GM19452 (cell line): ENCODE data around the gene COQ9.
A peak's percentile ranks its signal among the peaks of the same experiment; 100 is the strongest.

Experiments used
- ATAC-seq: cut with Tn5 transposase; IDR thresholded peaks from one replicate; pipeline ENCODE4 v1.9.1; 2021; ENCODE audit not compliant: unreplicated experiment

Gene COQ9

DNA sequence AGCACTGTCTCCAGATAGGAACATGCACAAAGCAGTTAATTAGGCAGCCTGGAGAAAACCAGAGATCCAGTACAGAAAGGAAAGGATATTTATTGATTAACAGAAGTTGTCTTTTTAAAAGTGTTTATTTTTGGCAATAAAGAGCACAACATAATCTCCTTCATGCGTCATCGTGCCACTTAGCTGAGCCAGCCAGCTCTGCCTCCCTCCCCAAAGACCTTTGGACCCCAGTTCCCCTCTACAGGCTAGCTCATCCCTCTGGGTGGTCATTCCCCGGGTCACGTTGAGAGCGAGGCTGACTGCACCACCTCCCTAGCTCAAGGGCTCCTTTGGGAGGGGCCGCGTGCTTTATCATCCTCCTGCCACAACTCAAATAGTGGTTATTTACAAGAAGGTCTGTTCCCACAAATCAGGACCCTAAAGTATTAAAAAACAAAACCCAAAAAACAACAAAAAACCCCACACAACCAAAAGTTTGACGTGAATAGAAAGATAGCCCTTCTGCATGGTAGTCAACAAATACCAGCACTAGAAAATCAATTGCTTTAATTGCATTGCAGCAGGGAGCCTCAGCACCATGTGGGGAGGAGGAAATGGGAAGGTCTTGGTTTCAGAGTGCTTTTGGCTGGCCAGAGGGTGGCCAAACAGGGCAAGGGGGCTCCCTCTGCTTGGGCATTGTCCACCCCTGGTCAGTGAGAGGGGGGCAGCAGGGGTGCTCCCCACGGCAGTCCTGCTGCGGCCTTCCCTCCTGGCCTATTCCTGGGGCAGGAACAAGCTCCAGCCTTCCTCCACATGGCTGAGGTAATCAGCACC is 24.8 kb downstream of the COQ9 start:
- ATAC-seq = no peak

DNA sequence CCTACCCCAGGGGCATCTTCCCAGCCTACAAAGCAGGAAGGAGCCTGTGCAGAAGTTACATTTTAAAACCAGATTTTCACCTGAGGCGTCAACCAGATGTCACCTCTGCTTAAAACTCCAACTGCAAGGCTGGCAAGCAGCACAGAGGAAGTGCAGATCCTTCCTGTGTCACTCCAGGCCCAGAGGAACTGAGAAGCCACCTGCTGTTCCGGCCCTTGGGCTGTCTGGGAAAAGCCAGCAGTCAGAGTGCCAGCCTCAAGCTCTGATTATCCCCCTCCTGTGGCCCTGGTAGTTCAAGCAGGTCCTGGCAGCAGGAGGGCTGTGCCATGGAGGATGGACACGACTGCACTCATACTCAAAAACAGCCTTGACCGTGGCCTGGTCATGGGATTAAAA is 25.4 kb downstream of the COQ9 start:
- no peak for ATAC-seq

DNA sequence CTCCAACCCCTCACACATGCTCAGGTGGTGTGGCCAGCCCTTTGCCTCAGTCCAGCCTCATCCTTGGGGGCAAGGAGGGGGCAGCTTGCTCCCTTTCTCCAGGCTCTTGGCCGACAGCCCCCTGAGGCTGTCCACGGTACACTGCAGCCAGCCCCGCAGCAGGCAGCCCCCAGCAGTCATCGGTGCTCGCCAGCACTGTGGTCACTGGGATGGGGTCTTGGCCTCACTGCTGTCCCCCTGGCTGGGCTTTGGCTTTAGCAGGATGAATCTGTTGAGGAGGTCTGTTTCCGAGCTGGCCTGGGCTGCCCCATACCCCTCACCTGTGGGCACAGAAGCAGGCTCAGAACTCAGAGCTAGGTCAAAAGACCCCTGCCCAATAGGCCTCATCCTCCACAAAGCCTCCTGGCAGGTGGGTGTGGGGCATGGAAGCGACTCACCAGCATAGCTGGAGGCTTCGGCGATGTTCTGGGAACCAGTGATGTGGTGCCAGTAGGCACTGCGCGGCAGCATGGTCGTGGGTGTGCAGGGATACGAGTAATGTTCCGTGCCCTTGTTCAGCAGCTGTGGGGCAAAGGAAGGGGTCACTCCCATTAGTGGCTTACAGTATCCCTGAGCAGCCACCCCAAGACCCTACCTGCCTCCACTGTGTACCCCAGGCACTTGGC is 26.0 kb downstream of the COQ9 start:
- ATAC-seq = no peak

DNA sequence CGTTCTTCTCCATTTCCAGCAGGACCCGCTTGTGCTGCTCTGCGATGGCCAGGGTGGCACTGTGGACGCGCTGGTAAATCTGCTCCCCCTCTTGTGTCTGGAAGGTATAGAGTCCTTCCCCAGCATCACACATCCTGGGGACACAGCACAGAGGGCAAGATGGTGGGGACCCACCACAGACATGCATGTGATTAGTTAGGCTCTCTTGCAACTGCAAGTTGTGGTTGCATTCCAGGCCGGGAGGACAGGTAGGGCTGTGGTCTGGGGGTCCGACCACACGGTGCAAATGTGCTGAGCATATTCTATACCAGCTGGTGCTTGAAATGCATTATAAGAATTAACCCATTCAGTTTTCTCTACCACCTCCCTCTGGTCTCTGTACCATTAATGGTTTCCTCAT is 26.6 kb downstream of the COQ9 start:
- ATAC-seq = no peak

DNA sequence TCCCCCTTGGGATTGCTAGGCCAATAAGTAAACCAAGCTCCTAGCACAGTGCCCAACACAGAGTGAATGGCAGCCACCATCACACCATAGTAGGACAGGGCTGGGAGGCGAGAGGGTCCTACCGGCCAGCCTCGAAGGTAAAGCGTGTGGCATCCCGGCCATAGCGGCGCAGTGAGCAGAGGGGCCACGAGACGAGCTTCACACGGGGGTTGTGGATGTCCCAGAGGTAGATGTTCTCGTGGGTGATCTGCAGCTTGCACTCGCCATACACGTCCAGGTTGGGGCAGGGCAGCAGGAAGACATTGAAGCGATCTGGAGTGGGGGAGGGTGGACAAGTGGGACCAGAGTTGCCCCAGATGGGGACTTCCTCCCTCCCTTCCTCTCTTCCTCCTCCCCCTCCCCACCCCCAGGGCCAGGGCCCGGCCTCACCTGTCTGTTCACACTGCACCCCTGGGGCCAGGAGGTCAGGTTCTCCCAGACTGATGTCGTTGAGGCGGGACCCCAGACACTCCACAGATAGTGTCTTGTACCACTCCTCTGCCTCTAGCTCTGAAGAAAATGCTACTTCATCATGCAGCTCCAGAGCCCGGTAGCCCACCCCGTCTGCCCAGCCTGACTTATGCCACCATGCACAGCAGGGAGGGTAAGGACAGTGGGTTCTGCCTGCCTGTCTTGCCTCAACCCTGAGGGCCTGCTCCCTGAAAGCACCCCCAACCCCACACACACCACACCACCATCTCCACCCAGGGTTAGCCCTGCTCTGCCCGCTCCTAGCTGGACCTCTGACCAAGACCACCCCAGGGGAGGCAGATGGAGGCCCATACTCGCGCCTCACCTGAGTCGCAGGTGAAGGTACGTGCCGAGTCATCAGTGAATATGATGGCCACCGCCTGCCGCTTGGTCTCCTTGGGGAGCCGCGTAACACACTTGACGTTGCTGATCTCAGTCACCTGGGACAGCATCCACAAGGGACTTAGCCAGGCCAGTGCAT is 27.7 kb downstream of the COQ9 start:
- no peak for ATAC-seq

DNA sequence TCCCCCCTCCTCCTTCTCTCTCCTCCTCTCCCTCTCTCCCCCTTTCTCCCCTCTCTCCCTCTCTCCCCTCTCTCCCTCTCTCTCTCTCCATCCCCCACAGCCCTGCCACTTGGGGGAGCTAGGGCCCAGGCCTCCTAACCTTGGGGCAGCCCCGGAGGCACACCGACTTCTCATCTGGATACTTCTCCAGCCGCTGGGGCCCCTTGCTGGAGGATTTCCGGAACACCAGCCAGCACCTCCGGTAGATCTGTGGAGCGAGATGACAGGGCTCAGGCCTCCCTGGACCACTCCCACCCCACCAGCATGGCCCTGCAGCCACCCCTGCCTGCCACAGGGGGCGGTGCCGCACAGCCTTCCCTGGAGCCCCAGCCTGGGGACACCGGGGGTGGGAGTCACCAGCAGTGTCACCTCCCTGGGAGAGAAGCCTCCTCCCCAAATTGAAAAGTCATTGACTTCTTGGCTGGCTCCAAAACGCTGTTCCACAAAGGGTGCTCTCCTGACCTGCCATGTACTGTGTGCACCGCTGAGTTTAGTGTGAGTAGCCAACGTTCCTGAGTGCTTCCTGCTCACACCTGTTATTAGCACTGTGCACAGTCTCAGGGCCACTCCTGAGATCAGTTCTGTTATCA is 28.5 kb downstream of the COQ9 start:
- ATAC-seq = peak; percentile 88

DNA sequence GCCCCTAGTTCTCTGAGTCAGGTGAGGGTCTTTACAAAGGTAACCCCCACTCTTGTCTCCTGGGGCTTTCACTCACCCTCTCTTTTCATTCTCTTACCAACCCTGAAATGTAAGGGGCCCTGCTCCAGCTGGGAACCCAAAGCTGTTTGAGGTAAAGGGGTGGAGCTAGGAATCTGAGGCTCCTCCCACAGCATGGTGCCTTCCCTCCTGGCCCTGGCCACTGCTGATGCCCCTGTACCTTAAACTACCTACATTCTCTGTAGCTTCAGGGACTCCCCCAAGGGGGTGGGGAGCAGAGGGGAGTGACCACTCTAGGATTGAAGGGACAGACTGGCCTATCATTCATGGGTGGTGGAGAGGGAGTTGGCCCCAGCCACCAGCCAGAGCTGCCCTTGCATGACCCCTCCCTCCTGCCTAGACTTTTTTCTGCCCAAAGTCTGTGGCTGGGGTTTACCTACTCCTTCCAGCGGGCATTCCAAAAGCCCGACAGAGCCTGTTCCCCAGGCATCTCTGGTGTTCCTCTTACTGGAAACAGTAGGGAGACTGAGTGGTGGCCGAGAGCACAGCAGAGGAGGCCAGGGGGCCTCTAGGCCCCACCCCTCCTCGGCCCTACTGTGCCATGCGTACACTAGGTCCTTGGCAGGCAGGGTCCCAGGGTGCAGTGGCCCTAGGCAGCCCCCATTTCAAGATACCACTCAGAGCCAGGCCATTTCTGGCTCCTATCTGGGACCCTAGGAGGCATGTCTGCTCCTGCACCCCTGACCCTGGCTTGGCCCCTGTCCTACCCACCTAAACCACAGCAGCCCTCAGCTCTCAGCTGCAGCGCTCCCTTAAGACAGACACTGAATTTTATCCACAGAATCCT is 29.5 kb downstream of the COQ9 start:
- ATAC-seq = no peak

DNA sequence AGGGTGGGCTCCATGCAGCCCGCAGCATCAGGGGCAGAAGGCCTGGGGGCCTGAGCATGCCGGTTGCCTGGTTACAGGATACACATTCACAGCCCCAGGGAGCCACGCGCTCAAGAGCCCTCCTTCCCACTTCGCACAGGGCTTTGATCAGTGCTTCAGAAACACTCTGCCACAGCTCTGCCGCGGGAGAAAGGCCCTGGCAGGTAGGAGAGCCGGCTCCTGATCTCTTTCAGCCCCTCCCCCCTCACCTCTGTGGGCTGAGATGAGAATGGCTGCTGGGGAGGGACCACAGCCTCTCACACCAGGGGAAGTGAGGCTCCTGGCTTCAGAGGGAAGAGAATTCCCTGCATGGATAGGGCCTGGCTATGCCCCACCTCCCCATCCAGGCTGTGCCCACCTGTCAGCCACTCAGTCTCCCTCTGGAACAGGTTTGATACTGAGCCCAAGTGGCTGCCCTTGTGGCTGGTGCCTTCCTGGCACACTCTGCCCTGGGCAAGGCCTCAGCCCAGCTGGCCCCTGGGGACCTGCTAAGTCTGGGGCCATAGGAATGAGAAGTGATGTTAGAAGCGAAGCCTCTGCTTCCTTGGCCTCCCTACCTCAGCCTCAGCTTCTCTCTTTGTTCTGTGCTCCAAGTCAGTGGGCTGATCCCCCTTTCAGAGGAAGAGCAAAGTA is 30.4 kb downstream of the COQ9 start:
- no peak for ATAC-seq

DNA sequence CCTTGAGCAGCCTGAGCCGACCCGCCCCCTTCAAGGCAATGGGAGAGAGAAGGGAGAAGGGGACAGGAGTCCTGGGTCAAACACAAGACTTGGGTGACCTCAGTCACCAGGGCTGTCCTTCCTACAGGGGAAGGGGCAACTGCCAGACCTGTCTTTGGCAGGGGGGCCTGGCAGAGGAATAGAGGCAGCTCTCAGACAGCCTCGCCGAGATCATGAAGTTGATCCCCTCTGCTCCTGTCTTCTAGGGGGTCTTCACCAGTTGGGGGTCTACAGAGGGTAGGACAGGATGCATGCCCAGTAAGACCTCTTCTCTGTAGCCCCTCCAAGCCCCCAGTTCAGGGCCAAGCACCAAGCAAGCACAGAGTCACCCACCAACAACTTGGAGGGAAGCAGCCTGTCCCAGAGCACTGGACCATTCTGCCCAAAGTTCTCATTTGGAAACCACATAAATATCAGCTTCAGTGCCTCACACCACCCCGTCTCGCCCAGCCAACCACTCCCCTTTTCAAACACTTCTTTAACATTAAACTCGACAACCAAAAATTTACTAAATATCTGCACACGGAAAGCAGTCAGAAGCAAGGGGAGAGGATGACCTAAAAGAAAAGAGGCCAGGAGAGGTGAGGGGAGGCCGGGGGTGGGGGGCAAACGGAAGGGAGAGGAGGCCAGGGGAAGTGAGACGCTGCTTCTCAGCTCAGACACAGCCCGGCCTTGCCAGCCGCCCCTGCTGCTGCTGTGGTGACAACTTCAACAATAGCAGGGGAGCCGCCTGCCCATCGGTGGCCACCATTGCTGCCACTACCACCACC is 31.3 kb downstream of the COQ9 start:
- ATAC-seq = no peak

DNA sequence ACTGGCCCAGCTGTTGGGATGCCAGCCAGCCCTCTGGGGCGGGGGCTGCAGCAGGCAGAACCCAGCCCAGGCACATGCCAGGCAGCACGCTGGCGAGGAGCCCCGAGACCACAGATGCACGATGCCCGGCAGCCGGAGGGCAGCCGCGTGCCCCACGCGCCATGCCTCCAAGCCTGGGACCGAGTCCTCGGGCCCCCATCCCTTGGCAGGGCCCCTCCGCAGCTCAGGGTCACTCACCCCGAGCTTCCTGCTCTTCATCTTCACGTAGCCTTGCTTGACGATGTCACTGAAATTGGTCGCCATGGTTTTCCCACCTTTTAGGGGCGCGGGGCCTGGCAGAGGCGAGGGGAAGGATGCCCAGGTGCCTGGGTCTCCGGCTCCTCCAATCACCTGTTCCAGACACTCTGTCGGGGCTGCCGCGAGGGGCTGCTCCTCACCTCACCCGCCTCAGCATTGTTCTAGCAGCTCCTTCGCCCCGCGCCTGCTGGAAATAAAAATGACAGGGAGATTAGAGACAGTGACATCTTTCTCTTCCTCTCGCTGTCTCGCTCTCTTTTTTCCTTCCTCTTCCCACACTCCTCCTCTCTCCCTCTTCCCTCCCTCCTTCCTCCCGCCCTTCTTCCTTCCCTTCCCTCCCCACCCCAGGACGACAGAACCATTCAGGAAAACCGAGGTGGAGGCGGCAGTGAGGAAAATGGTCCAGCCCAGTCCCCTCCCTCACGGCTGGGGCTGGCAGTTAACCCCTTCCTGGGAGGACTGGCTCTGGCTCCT is 32.1 kb downstream of the COQ9 start:
- no peak for ATAC-seq

DNA sequence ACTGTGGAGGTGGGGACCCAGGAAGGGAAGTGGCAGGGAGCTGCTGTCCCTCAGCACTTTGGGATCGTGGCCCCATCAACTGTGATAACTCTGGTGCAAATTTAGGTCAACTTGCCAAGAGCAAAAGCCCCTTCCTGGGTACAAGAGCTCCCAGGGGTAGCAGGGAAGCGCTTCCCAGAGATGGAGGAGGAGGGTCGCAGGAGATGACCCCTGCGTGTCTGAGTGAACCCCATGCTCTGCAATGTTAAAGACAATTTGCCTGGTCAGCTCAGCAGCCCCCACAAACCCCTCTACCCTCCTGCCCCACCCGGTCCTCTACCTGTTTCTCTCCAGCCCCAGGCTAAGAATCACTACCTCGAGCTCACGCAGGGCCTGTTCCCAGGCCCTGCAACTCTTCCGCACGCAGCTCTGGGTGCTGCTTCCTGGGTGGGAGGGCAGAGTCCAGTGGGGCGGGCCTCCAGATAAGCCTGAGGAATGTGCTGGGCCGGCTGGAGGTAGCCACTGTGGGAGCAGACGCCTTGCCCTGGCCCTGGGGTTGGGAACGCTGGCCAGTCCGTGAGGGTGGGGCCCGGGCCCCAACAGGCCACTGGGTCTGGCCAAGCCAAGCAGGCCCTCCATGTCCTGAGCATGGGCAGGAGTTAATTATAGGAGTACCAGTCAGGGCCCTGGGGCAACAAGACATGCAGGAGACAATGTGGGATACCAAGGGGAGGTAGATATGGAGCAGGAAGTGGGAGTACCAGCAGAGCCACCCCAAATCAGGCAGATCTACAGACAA is 32.9 kb downstream of the COQ9 start:
- ATAC-seq = no peak

DNA sequence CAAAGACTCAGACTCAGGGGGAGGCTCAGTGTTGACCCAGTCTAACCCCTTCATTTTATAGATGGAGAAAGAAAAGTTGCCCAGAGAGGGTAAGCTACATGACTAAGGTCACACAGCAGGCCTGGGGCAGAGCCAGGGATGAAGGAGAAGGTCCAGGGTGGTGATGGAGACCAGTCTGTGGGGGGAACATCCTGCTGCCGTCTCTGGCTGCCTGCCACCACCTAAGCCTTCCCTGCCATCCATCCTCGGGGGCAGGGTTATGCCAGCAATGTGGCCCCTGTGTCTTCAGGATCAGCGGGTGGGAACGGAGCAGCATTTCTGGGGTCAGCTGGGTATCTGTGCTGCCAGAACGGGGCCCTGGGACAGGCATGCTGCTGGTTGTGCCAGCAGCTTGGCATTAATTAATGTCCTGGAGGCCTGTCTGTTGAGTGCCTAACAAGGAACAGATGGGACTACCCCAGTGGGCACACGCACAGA is 33.5 kb downstream of the COQ9 start:
- ATAC-seq = no peak

DNA sequence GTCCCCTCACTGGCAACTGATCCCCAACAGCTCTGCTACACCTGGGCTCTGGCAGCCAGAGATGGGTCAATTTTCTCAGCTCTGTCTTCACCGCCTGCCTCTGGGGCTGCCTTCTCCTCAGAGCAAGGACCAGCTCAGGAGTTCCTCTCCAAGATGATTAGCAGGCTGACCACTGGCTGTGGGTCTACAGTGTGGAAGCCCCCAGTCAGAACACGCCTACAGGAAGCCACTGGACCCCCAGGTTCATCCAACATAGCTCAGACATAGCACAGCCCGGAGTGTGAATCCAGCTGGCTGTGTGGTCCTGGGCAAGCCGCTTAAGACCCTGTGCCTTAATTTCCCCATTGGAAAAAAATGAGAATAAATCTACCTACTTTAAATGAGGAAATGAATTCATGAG is 34.1 kb downstream of the COQ9 start:
- ATAC-seq = no peak

DNA sequence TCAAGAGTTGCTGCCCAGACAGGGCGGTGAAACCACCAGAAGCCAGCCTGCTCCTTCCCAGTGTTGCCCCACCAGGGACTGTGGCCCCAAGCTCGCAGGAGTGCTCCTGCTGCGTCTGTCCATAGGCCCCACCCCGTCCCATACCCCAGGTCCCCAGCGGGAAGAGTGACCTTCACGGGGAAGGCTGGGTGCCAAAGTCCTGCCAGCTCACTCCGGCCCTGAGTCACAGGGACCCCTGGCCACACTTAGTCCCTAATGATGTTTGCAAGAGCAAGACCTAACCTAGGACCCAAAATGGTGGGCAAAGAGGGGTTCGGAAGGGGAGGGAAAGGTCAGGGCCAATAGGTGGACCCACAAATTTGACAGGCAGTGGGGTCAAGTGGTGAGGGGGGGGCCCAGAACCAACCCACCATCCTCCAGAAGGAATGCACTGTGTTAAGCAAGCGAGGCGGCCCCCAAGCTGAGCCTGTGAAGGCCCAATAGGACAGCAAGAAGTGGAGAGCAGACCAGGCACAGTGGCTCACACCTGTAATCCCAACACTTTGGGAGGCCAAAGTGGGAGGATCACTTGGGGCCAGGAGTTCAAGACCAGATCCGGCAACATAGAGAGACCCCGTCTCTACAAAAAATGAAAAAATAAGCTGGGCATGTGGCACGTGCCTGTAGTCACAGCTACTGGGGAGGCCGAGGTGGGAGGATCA is 35.7 kb downstream of the COQ9 start:
- no peak for ATAC-seq

DNA sequence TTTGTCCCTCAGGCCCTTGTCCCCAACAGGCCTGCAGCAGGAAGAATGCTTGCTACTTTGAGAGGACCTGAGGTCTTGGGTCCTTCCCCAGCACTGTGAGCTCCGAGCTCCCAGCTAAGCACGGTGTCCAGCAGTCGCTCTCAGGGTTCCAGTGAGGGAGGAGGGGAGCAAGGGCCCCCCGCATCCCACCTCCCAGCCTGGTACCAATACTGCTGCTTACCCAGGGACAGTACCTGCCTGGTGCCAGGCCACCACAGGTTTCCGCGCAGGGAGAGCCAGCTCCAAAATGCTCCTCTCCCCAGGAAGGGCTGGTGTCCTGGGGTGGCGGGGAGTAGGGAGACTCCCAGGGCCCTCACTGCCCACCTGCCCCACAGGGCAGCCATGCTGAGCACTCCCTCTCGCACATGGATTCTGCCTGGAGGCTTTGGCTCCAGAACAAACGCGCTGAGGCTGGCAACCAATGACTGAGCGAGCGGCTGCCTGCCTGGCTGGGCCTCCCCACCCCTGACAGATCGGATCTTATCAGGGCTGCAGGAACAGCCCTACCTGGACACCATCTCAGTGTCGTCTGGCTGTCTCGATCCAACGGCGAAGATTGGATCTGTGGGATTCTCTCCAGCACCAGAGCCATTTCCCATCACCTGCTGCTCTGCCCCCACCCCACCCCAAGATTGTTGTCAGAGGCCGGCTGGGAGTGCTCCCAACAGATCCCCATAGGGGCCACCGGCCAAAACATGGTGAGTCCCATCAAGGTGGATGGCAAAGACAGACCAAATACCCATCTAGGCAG is 36.6 kb downstream of the COQ9 start:
- ATAC-seq = no peak
